ENCODE measurements around the gene ECD.

ECD gene

GRCh38 chr10:73096449-73097304, 71.1 kb downstream of the ECD start, which contains the start of gene P4HA1:
Gene P4HA1, minus strand, starts transcription at chr10:73096866. Its CDS starts 21,983 bp downstream, at chr10:73074883.
- peak within 1 kb of the TSS; percentile 95 for H2AFZ ChIP-seq (ENCODE audit: low read length)
- no peak for TF ChIP-seq EZH2phosphoT487 (IDR thresholded peaks at IDR 0.05; ENCODE audit: low read length)
- no peak for TF ChIP-seq EZH2 (optimal IDR thresholded peaks at IDR 0.05; ENCODE audit: low read depth, low read length)
- TF ChIP-seq CTCF (IDR thresholded peaks at IDR 0.05; ENCODE audit: low read length): peak; percentile 70
- peak within 1 kb of the TSS; percentile 82 for H3K9ac ChIP-seq (ENCODE audit: low read length)
- H3K4me3 ChIP-seq (ENCODE audit: low read length): peak within 1 kb of the TSS; percentile 97
- no peaks in the 10 kb centered on the region for H4K20me1 ChIP-seq (ENCODE audit: insufficient read depth, low read length)
- H3F3A ChIP-seq (ENCODE audit: insufficient read depth, low read length): peaks cover 17% of the 10 kb centered on the region
- peak within 1 kb of the TSS; percentile 82 for H3K27ac ChIP-seq (ENCODE audit: low read length)
- no peaks in the 10 kb centered on the region for H3K9me3 ChIP-seq (replicated peaks; ENCODE audit: insufficient read depth, low read length)
- H3K79me2 ChIP-seq (ENCODE audit: low read length): peaks cover 37% of the 10 kb centered on the region
- peaks cover 14% of the 10 kb centered on the region for H3K4me1 ChIP-seq (ENCODE audit: low read length)
- peak; percentile 98 for DNase-seq
- no peaks in the 10 kb centered on the region for H3K9me2 ChIP-seq (replicated peaks; ENCODE audit: insufficient read depth, low read length)
- no peaks in the 10 kb centered on the region for H3K36me3 ChIP-seq (replicated peaks; ENCODE audit: insufficient read depth, low read length)
- no peaks in the 10 kb centered on the region for H3K27me3 ChIP-seq (replicated peaks; ENCODE audit: insufficient read depth, low read length)
- H3K4me2 ChIP-seq (ENCODE audit: low read depth, low read length): peak within 1 kb of the TSS; percentile 85

GRCh38 chr10:73096041-73096448, 71.8 kb downstream of the ECD start:
- H4K20me1 ChIP-seq (ENCODE audit: insufficient read depth, low read length): no peaks in the 10 kb centered on the region
- peak overlapping the region; percentile 85 for H3K4me2 ChIP-seq (ENCODE audit: low read depth, low read length)
- H3K36me3 ChIP-seq (replicated peaks; ENCODE audit: insufficient read depth, low read length): no peaks in the 10 kb centered on the region
- H3K9ac ChIP-seq (ENCODE audit: low read length): peak overlapping the region; percentile 82
- H3F3A ChIP-seq (ENCODE audit: insufficient read depth, low read length): peaks cover 17% of the 10 kb centered on the region
- TF ChIP-seq CTCF (IDR thresholded peaks at IDR 0.05; ENCODE audit: low read length) (no peak), EZH2 (optimal IDR thresholded peaks at IDR 0.05; ENCODE audit: low read depth, low read length) (no peak), EZH2phosphoT487 (IDR thresholded peaks at IDR 0.05; ENCODE audit: low read length) (no peak)
- peak overlapping the region; percentile 95 for H2AFZ ChIP-seq (ENCODE audit: low read length)
- H3K27me3 ChIP-seq (replicated peaks; ENCODE audit: insufficient read depth, low read length): no peaks in the 10 kb centered on the region
- peak overlapping the region; percentile 82 for H3K27ac ChIP-seq (ENCODE audit: low read length)
- H3K4me3 ChIP-seq (ENCODE audit: low read length): peak overlapping the region; percentile 97
- DNase-seq: peak; percentile 84
- peaks cover 43% of the 10 kb centered on the region for H3K79me2 ChIP-seq (ENCODE audit: low read length)
- H3K9me3 ChIP-seq (replicated peaks; ENCODE audit: insufficient read depth, low read length): no peaks in the 10 kb centered on the region
- peaks cover 14% of the 10 kb centered on the region for H3K4me1 ChIP-seq (ENCODE audit: low read length)
- H3K9me2 ChIP-seq (replicated peaks; ENCODE audit: insufficient read depth, low read length): no peaks in the 10 kb centered on the region

- peak; percentile 40 for DNase-seq
- peak overlapping the region; percentile 85 for H3K4me2 ChIP-seq (ENCODE audit: low read depth, low read length)
- TF ChIP-seq EZH2 (optimal IDR thresholded peaks at IDR 0.05; ENCODE audit: low read depth, low read length) (no peak), EZH2phosphoT487 (IDR thresholded peaks at IDR 0.05; ENCODE audit: low read length) (no peak), CTCF (IDR thresholded peaks at IDR 0.05; ENCODE audit: low read length) (no peak)
- no peaks in the 10 kb centered on the region for H4K20me1 ChIP-seq (ENCODE audit: insufficient read depth, low read length)
- no peaks in the 10 kb centered on the region for H3K36me3 ChIP-seq (replicated peaks; ENCODE audit: insufficient read depth, low read length)
- no peaks in the 10 kb centered on the region for H3K27me3 ChIP-seq (replicated peaks; ENCODE audit: insufficient read depth, low read length)
- H2AFZ ChIP-seq (ENCODE audit: low read length): peak overlapping the region; percentile 95
- H3K27ac ChIP-seq (ENCODE audit: low read length): peak overlapping the region; percentile 82
- no peaks in the 10 kb centered on the region for H3K9me2 ChIP-seq (replicated peaks; ENCODE audit: insufficient read depth, low read length)
- H3K9ac ChIP-seq (ENCODE audit: low read length): peak overlapping the region; percentile 82
- H3K4me3 ChIP-seq (ENCODE audit: low read length): peak overlapping the region; percentile 97
- H3K4me1 ChIP-seq (ENCODE audit: low read length): peaks cover 14% of the 10 kb centered on the region
- H3K9me3 ChIP-seq (replicated peaks; ENCODE audit: insufficient read depth, low read length): no peaks in the 10 kb centered on the region
- peaks cover 44% of the 10 kb centered on the region for H3K79me2 ChIP-seq (ENCODE audit: low read length)
- H3F3A ChIP-seq (ENCODE audit: insufficient read depth, low read length): peaks cover 17% of the 10 kb centered on the region
These were observed 72.3 kb downstream of the ECD start for GRCh38 chr10:73095481-73096021.

Data from MM.1S (cell line).